Pulmonary artery endothelial cell (primary cell): Measurements from ENCODE around the gene ARL5A. TPM values are rescaled to one million over a fixed set of nuclear protein-coding genes. Genes with fewer than 3 reads are reported as not detected.

Experiments used
- DNase-seq: peaks from one replicate; pipeline ENCODE4 v3.0.0-alpha.2; 2011; ENCODE audit warnings: low read depth, low spot score
- total RNA-seq: library from RNA; depleted of rRNA; stranded (reverse); fragments of >200 nt; gene quantifications from 2 replicates; pipeline ENCODE4 v1.2.3, GENCODE V29; 2014

The ARL5A gene
- total RNA-seq, 1 donor from 2014 or later = 63.0 TPM

DNA sequence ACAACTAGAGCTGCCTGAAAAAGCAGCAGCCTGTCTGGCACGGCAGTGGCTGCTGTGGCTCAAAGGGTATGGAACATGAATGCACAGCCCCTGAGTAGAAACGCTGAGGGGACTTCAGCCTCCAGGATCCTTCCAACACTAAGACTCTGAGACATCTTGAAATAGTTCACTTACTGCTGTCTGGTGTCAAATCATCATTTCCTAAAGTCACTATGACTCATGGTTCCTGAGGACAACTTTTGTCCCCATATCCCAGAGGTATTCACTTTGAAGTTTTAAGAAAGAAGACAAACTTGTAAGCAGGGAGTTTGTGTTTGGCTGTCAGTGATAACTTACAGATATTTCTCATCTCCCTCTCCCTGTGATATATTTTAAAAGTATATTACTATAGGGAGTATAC is 60.7 kb downstream of the ARL5A start:
- no peak for DNase-seq

DNA sequence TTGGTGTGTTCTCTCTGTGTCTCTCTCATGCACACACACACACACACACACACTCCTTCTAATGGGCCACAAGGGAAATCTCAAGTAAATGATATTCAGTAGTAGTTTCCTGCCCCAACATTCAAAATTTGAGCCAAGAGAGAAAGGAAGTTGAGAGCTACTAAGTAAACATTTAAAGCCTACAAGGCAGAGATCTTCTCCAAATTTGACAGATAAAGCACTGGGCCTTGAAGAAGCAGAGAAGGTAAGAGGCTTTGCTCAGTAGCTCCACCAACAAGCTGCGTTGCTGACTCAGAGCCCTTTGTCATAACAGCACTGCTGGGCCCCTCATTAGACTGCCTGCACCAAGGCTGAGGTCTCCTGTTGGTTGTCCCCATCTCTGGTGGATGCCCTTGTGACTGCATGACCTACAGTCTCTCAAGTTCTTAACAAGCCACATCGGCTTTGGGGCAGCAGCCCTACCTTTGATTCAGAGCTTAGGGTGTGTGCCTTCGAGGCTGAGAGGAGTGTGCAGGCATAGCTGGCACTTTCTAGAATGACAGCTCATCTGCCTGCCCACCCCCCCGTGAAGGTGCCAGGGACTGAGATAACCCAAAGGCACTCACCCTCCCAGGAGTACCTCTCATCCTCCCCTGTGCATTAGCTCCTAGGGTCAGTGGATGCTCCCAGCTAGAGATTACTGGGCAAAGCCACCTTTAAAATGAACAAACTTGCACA is 61.6 kb downstream of the ARL5A start:
- no peak for DNase-seq

DNA sequence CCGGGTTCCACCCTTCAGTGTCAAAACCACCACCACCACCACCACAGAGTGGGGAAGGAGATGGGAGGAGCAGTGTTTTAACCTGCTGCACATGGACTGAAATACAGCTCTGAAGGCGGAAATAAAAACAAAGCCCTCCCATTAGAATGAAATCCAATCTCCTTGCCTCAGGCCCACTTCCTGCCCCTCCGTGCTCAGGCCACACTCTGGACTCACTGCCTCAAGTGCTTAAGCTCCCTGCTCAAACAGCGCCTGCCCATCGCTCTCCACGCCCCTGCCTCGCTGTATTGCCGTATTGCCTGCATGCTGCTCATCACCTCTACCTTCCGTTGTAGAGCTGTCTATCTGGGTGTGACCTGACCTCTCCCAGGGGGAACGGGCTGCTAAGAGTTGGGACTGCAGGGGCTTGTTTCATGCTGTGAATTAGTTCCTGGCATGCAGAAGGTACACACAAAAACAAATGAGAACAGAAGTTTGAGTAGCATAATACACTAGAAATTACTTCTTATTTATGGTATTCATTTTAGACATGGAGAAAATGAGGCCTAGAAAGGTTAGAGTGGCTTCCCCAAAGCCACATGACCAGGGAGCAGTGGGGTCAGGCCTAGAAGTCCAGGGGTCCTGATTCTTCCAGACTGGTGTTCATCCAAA is 62.3 kb downstream of the ARL5A start:
- DNase-seq = no peak

DNA sequence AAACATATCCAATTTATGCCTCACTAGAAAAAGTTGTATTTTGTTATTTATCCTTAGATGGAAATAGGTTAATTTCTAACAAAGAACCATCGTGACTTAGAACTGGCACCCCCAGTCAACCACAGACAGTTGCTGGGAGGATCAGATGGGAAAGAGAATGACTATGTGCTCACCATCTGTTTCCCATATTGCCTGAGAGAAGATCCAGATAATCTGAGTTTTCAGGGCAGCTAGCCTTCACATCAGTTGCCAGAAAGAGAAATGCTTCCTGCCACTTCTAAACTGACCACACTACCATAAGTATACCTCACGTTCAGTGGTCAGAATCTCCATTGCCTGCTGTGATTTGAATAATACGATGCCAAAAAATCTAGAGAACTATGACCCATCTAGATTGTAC is 65.5 kb downstream of the ARL5A start:
- DNase-seq = no peak

DNA sequence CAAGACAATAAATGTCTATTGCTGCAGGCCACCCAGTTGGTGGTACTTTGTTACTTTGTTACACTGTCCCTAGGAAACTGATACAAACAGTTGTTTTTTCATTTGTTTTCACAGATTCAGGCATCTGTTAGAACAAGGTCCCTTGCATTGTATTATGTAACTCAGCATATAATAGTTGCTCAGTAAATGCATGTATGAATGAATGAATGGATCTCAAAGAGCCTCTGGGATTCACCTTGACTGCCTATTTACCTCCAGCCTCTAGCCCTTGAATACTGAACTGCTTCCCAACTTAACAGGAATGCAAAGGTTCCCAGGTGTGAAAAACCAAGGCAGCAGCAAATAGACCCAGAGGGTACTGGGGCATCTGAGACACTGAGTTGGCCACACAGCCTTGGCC is 66.5 kb downstream of the ARL5A start:
- DNase-seq = no peak

DNA sequence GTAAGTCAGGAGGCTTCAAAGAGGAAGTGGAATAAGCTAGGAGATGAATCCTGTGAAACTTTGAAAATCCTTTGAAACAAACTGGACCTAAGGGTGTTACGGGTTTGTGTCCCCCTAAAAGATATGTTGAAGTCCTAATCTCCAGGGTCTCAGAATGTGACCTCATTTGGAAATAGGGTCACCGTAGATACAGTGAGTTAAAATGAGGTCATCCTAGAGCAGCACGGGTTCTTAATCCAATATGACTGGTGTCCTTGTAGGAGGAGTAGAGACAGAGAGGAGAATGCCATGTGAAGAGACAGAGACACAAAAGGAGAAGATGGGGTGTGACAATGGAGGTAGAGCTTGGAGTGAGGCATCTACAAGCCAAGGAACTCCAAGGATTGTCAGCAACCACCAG is 67.0 kb downstream of the ARL5A start:
- DNase-seq = no peak

DNA sequence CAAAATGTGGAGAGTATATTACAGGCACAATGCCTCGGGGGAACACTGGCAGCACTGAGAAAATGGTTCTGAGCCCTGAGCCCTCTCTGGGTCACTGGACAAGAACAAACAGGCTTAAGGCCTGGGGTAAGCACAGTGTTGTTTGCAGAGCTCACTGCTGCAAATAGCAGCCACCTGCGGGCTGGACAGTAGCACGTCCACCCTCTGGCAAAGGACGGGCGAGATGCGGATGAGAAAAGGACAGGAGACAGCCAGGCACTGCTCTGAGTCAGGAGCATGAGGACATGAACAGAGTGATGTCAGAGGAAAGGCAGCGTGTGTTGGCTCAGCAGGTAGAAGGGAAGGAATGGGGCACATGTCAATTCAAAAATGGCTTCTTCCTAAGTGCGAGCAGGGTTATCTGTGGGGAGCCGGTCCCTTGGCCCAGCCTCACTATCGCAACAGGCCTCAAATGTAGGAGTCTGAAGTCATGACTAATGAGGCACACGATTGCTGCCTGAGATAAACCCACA is 68.0 kb downstream of the ARL5A start:
- DNase-seq = no peak

DNA sequence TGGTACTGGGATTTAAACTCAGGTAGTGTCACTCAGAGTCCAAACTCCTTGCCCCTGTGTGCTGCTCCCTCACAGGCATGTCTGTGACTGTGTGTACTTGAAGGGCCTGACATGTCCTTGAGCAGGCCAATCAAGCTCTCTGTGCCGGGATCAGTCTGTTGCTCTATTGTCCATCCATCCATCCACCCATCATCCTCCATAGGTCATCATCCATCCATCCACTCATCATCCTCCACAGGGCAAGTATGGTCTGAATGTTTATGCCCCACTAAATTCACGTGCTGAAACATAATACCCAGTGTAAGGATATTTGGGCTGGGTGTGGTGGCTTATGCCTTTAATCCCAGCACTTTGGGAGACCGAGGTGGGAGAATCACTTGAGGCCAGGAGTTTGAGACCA is 69.5 kb downstream of the ARL5A start:
- no peak for DNase-seq

DNA sequence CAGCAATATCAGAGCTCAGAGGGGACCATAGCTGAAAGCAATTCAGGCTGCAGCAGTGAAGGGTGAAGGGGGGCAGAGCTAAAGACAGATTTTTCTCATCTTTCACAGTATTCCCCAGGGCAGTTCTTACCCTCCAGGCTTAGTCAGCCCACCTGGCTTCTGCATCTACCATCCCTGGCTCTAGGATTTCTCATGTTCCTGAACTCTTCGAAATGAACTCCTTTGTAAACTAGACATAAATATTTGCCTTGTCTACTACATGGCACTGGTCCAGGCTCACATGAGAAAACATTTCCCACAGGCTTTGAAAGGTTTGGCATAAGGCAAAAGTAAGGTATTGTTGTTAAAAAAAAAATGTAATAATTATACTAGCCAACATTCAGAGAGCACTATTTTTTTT is 70.4 kb downstream of the ARL5A start:
- no peak for DNase-seq

DNA sequence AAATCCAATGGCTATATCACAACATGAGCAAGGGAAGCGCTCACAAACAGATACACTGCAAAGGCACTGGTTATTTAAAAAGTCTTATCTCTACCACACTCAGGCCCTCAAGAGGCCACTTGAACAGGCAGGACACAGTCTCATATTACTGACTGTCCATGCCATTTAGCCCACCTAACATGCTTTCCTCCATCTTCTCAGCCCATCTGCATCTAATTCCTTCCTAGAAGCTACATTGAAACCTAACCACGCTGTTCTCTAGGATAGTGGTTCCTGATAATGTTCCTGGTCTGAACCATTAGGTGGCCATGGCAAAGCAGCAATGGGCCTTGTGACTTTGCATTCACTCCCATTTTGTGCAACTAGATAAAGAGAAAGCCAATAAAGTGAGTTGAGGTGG is 71.4 kb downstream of the ARL5A start:
- no peak for DNase-seq

DNA sequence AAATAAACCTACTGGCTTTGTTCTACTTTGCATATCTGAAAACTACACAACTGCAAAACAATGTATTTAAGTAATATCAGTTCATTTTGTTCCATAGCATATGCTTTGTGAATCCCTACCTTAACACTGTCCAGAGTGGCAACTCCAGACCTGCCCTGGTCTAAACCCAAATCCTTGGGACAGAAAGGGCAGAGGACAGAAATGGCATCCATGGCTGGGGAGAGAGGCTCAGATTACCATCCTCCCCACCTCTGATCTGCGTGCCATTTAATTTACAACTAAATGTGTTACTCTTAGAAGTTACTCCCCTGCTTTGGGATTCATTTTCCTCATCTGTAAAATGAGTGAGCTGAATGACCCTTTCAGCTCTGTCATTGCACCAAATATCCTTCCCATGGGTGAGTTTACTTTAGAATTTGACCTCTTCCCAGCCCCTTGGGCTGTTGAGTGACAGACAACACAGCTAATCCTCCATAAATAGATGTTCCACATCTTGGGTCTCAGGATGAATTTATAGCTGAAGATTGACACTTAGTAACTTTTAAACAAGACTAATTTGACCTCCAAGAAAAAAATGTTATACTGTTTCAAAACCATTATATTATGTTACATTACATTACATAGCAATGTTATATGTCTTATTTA is 73.8 kb downstream of the ARL5A start:
- DNase-seq = no peak

DNA sequence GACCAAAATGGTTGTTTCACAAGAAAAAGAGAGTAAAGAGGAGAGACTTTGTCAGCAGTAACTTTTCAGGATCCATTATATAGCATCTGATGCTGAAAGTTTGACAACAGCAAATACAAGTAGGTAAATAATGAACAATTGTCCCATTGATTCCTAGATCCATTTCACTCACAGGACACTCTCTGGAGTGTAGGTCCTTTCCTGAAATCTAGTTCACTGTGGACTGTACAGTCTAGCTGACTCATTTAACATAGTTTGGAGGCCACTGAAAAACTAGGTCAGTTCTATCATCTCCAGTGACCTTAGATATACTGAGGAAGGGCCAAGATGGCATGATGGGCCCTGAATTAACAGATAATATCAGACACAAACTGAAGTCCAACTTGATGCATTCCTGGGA is 74.7 kb downstream of the ARL5A start:
- DNase-seq = no peak

Other genes starting within 250 kb of the ARL5A start
- gene NEB, start 93.9 kb downstream of the ARL5A start, total RNA-seq = 0.40 and 0.92 TPM in 2 replicates